Measurements from ENCODE around the gene AKR1B15.
A peak's percentile ranks its signal among the peaks of the same experiment; 100 is the strongest.

AKR1B15 gene

DNA sequence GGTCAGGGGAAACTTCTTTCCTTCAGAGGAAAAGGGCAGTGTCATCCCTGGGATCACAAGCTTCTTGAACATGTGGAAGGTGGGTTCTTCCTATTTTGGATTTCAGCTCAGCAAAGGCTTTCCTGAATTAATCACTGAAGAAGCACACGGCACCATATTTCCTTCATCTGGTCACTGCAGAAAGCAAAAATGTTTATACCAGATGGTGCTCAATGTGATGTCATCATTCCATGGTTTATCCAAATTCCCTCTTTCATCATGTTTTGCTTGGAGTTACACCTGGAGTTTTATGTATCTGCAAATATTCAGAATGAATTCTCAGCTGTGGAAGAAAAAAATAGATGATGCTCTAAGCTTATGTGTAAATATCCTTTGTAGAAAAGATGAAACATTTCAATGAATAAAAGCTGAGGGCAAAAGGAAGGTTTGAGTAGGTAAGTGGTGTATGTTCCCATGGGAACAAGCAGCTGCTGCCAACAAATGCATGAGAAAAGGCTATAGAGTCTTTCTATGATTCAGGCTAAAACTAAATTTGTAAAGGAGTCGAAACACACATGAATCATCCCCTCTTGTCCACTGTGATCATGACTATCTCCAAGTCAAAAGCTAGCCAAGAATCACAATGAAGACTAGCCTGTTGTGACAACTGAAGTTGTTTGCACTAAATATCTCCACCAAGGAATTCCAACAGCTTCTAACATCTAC, 70.9 kb downstream of the AKR1B15 start:
- DNase-seq: peak; percentile 5

DNA sequence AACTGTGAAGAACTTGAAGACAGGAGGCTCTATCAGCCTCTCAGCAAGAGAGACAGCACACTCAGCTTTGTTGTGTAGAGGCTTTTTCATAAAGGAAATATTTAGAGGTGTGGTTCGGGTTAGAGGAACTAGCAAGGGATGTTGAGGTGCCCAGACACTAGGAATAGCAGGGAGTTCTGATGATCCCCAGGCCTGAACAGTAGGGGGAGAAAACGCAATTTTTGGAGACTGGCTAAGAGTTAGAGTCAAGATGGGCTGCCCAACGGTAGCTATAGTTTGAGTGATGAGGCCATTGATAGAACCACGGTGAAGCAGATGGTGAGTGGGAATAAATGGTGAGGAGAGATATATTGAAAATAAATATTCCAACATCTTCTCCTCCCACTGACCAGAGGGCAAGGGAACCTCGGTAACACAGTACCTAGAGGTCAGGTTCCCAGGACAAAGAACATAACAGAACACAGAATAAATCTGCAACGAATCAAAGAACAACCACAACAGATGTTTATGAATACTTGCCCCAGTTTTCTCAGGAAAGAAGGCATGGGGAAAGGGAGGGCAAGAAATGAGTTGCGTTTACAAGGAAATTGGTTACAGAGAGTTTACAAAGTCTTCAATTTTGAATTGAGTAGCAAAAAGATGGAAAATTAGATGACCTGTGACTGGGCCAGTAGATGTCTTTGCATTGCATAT, 73.5 kb downstream of the AKR1B15 start:
- no peak for DNase-seq

DNA sequence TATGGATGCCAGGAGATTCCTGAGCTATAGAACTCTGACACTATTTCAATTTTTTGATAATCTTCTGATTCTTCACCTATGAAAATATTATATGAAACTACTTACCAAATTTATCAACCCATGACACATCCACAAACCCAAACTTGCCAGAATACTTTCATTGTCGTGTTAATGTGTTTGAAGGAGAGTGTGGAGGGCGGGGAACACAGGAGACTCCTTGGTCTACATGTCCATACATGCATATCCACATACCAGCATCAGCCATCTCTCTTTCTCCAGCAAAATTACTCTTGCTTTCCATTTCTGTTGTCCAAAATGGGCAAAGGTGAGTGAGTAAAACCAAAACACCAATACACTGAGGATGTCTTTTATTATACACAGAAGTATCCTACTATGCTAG, 74.3 kb downstream of the AKR1B15 start:
- no peak for DNase-seq

DNA sequence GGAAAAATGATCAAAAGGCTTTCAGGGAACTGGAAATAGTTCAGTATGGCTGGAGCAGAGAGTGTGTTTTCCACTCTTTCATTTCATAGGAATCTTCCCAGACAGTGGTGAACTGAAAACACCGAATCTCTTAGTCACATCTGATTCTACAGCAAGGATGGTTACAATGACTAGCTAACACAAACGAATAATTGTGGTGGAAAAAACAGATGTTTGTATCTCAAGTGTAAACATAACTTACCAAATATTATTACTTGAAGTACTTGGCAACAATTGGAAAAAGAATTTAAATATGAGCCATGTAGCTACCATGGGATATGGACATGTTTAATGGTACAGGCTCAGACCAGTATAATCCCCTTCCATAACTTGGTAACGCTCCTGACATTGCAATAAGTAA, 76.6 kb downstream of the AKR1B15 start:
- no peak for DNase-seq

DNA sequence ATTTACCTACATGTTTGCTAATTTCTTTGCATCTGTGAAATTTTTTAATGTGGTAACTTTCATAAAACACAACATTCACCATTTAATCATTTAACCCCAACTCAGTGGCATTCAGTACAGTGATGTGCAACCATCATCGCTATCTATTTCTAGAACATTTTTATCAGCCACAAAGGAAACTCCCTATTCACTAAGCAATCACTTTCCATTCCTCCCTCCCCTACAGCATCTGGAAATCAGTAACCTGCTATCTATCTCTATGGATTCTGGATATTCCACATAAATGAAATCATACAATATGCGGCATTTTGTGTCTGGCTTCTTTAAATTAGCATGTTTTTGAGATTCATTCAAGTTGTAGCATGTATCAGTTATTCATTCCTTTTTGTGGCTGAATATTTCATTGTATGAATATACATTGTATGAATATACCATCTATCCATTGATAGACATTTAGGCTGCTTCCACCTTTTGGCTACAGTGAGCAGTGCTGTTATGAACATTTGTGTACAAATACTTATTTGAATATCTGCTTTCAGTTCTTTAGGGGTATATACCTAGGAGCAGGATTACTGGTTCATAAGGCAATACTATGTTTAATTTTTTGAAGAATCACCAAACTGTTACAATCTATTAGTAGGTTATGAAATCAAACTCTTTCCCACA, 78.3 kb downstream of the AKR1B15 start:
- DNase-seq: no peak

DNA sequence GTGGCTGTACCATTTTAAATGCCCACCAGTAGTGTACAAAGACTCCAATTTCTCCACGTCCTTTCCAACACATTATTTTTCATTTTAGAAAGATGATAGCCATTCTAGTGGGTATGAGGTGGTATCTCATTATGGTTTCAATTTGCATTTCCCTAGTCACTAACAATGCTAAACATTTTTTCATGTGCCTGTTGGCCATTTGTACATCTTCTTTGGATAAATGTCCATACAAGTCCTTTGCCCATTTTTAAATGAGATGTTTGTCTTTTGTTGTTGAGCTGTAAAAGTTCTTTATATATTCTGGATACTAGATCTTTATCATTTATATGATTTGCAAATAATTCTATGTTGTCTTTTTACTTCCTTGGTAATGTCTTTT, 78.9 kb downstream of the AKR1B15 start:
- no peak for DNase-seq

DNA sequence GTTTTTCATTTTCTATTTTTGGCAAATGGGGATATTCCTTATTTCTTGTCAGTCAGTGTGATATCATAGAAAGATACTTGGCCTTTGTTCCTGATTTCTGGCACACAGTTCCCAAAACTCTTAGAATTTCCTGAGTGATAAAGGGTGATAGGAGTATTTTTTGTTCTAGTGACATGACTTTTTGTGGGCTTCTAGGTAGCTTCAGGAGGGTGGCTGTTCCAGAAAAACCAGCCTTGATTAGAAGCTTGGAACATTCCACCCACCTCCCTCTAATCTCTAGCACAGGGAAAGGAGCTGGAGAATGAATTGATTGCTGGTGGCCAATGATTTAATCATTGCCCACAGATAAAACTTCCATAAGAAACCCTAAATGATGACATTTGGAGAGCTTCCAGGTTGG, 80.5 kb downstream of the AKR1B15 start:
- no peak for DNase-seq
